Fibroblast of upper back skin (primary cell): ENCODE data around the gene UBE3C.

Experiments
- DNase-seq: peaks from one replicate; pipeline ENCODE4 v3.0.0-alpha.2; 2013

Gene UBE3C

DNA sequence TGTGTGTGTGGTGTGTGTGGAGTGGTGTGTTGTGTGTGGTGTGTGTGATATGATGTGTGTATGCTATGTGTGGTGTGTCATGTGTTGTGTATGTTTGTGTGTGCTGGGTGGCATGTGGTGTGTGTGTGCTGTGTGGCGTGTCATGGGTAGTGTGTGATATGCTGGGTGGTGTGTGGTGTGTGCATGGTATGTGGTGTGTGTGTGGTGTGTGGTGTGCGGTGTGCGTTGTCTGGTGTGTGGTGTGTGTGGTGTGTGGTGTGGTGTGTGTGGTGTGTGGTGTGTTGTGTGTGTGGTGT is 160.5 kb downstream of the UBE3C start:
- DNase-seq, result no peak

DNA sequence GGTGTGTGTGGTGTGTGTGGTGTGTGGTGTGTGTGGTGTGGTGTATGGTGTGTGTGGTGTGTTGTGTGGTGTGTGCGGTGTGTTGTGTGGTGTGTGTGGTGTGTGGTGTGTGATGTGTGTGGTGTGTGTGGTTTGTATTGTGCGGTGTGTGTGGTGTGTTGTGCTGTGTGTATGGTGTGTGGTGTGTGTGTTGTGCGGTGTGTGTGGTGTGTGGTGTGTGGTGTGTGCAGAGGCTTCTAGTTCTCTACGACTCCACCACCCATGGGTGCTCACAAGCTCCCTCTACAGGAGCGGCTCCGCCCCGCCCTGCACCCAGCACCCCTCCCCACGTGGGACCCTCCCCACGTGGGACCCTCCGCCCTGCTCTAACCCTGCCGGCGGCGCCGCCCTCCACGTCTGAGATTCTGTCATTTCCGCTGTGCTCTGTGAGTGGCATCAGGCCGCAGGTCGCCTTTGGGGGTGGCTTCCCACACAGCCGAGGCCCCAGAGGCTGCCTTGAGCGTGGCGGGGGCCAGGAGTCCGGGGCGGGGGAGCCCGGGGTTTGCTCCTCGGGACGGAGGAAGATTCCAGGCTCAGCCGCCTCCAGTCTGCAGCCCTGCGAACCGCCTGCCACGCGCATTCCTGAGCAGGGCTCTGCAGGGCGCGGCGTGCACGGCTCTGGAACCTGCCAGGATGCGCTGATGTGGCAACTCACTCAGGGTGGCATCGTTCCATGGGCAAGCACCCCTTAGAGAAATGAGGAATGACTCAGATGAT is 161.1 kb downstream of the UBE3C start:
- no peak for DNase-seq

DNA sequence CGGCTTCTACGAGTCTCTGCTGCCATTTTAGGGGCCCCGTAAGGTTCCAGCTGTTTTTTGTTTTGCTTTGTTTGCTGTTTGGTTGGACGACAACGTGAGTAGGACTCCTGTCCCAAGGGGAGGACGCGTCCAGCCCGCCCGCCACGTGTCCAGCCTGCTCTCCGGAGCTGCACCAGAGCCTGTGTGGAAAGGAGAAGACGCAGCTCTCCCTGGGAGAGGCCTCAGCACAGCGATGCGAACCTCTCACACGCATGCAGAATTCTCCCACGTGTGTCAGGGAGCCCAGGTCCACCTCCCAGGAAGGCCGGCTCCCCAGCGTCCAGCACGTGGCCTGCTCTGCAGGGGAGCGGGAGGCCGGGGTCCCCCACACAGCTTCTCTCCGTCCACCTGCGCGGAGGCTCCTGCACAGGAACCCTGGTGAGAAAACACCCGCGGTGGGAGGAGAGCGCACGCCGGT is 161.7 kb downstream of the UBE3C start:
- no peak for DNase-seq

DNA sequence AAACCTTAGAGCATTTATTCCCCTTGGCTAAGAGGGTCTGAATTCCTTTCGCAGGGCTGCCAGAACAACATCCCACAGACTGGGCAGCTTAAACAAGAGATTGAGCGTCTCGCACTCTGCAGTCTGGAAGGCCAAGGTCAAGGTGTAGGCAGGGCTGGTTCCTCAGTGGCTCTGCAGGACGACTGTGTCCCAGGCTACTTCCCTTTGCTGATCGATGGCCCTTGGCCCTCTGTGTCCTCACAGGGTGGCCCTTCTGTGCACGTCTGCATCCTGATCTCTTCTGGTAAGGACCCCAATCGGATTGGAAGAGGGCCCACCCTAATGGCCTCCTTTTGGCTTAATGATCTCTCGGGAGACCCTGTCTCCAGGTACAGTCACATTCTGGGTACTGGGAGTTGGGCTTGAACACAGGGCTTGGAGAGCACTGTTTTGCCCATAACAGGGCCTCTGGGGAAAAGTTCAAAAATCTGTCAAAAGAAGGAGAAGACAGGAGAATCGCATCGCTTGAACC is 162.9 kb downstream of the UBE3C start:
- DNase-seq, result no peak

DNA sequence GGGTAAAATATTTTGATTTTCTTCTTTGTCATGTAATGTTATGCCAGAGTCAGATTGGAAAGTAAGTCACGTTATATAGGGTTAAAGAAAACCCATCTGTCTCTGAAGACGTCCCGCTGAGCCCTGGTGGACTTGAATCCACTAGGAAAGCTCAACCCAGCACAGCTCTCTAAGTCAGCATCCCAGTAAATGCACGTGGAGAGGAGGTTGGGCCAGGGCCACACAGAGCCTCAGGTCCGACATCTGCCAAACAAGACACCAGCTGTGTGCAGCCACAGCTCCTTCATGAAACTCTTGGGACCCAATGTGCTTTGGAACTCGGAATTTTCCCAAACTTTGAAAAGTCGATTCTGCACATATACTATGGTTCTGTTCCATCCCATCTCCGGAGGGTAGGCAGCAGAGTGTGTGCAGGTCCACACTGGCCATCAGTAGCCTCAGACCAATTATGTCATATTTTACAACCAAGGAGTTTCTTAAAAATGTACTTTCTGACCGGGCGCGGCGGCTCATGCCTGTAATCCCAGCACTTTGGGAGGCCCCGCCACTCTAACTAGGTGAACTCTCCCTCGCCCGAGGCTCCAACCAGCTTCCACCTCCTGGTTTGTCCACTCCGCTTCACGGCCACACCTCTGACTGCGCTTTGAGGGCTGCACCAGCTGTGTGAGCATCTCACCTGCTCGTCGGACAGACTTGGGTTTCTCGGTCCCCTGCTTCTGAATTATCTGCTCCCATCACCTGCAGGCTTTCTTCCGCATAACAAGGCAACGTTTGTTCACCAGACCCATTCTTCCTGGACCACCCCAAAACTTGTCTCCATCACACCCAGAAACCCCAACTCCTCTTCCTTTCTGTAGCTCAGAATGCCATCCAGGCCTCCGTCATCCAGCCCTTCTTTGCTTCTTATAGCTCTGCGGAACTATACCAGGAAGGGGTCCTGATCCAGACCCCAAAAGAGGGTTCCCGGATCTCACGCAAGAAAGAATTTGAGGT is 168.4 kb downstream of the UBE3C start:
- no peak for DNase-seq

DNA sequence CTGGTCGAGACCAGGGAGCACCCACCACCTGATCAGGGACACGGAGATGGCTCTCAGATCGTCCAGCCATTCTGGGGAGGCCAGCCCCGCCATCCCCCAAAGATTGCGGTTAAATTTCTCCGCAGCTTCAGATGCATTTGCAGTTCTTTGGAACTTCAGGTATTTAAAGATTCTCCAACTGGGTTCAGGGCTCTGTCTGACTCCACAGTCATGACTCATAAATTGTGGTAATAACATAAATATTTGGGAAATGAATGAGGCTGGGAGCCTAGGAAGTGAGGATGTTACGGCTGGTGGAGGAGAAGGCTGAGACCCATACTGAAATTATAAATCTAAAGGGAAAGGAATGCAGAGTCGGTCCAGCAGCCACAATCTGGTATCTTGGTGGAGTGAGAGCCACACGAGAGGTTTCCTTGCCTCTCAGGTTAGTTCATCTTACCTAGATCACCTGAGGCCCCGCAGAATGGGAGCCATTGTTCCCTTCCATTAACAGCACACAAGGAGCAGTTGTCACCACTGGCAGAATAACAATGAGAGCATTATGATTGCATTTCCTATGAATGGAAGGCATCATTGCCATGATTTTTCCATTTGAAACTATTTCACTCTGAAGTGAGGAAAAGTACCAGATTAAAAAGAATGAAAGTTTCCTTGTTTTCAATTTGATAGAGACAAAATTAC is 171.4 kb downstream of the UBE3C start:
- DNase-seq, result peak; percentile 99

DNA sequence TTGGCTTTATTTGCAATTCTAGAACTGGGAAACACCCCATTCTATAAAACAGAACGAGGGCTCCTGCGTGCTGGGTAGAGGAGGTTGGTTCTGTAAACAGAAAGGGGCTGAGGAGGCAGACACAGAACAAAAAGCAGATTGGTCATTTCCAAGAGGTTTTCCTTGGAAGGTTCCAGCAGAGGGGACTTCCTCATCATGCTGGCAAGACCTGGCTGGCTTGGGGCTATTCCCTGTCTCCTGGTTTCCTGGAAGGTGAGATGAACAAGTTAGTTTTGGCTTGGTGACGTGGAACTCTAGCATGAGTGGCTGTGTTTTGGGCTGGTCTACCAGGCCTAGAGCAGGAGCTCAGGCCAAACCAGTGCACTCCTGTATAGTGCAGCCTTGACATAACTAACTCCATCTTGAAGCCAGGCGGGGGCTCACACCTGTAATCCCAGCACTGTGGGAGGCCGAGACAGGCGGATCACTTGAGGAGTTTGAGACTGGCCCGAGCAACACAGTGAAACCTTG is 172.0 kb downstream of the UBE3C start:
- DNase-seq, result no peak

DNA sequence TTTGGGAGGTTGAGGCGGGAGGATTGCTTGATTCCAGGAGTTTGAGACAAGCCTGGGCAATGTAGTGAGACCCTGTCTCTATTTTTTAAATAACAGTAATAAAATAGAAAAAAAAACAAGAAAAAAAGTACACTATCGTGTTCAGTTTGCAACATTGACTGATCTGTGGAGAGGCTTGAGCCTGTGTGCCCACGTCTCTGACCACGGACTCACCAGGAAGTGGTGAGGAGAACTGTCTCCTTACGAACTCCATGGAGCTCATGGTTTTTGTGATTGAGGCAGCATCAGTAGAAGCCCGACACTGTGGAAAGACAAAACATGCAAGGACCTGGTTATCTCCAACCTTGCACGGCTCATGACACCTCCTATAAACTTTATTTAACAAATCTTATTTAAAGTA is 174.2 kb downstream of the UBE3C start:
- DNase-seq, result no peak

DNA sequence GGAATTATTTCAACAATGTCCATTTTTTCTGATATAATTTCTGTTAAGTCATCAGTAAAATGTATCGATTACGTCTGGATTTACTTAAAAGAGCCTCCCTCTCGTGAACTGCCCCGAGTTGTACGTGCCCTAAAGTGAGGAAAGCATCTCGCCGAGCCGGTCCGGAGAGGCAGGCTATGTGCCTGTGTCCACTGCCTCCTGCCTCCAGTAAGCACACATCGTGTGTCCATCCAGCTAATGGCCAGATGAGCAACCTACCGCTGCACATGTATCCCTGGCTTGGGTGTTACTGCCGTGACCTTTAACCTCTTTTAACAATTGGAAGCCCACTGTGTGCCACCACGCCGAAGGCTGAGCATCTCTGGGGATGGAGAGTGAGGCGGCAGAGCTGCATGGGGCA is 174.9 kb downstream of the UBE3C start:
- no peak for DNase-seq

DNA sequence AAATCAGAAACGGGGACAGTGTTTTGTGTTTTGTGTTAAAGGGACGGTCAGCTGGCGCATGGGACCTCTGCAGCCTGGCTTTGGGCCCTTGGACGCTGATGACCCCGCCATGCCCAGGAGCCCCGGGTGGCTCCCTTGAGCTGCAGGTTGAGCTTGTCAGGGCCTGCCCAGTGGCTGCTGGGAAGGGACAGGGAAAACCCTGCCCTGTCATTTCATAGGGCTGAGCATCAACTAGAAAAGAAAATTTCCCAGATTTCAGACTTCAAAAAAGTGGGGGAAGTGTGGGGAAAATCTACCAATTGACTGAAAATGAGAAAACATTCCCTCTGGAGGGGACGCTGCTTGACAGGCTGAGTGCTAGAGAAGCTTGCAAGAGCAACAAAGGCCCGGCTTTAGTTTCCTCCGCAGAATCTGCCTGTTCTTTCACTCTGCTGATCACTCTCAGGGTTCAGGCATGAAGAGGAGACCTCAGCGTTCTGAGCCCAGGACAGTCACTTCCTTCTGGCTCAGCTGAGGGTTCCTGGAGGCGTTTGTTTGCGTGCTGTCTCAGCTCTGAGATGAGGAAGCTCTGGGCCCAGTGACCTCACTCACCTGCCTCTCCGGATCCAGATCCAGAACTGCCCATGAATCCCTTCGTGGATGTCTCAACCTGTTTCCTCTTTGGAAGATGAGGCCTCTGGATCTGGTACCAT is 179.4 kb downstream of the UBE3C start:
- no peak for DNase-seq
